ENCODE data around the gene INSYN2A. TPM values are rescaled to one million over a fixed set of nuclear protein-coding genes. Genes with fewer than 3 reads are reported as not detected.

The INSYN2A gene
- total and polyA plus RNA-seq, 9 of the 15 experiments (the other 6 are each of a cell fraction or from before 2014, with no cell fraction given) = not detected

GRCh38 chr10:127174866-127175265, 21.5 kb downstream of the INSYN2A start (continued):
- TF ChIP-seq ZNF592 (IDR thresholded peaks at IDR 0.05) (no peak), MXD1 (CRISPR knock-in tag; IDR thresholded peaks at IDR 0.05; ENCODE audit: borderline replicate concordance, poor library complexity, severe bottlenecking) (no peak), TRIM25 (IDR thresholded peaks at IDR 0.05; ENCODE audit: borderline replicate concordance) (no peak), POLR3A (IDR thresholded peaks at IDR 0.05; ENCODE audit: borderline replicate concordance, extremely low read depth, insufficient read depth, insufficient read length) (no peak), IRF9 (tag; IDR thresholded peaks at IDR 0.05) (no peak)
